NCI-H2171 (cell line): ENCODE results near the gene SH3PXD2B.
"Not testable (repeated sequence)": the region's sequence is repeated elsewhere in the genome, so short reads cannot be mapped to it uniquely, and the experiment has no call there.

ENCODE experiments used
- DNase-seq: peaks from one replicate; lab custom pipeline; 2025; lab: John Stamatoyannopoulos, UW

SH3PXD2B gene

GRCh38 chr5:172485511-172486202 lies 31.3 kb upstream of the SH3PXD2B start:
- DNase-seq = no peak

- DNase-seq = no peak
These were observed 30.3 kb upstream of the SH3PXD2B start for GRCh38 chr5:172484664-172485063.

GRCh38 chr5:172482156-172483020 lies 28.1 kb upstream of the SH3PXD2B start:
- DNase-seq = no peak

- DNase-seq = no peak
These were observed 26.9 kb upstream of the SH3PXD2B start for GRCh38 chr5:172481011-172481800.

- no peak for DNase-seq
These were observed 25.4 kb upstream of the SH3PXD2B start for GRCh38 chr5:172479784-172480115.

- peak; percentile 37 for DNase-seq
These were observed 24.9 kb upstream of the SH3PXD2B start for GRCh38 chr5:172479034-172479783.

GRCh38 chr5:172478695-172479033 lies 24.3 kb upstream of the SH3PXD2B start:
- DNase-seq = not testable (repeated sequence)

GRCh38 chr5:172478256-172478655 lies 23.9 kb upstream of the SH3PXD2B start:
- DNase-seq = no peak

GRCh38 chr5:172477466-172477865 lies 23.1 kb upstream of the SH3PXD2B start:
- DNase-seq = no peak

GRCh38 chr5:172474293-172474692 lies 20.0 kb upstream of the SH3PXD2B start:
- DNase-seq = no peak

GRCh38 chr5:172473427-172473826 lies 19.1 kb upstream of the SH3PXD2B start:
- no peak for DNase-seq

- DNase-seq = no peak
These were observed 15.4 kb upstream of the SH3PXD2B start for GRCh38 chr5:172469697-172470096.

GRCh38 chr5:172466062-172466461 lies 11.7 kb upstream of the SH3PXD2B start:
- DNase-seq = no peak

- no peak for DNase-seq
These were observed 8.7 kb upstream of the SH3PXD2B start for GRCh38 chr5:172463031-172463430.

- DNase-seq = no peak
These were observed 5.4 kb upstream of the SH3PXD2B start for GRCh38 chr5:172459783-172460165.

GRCh38 chr5:172458976-172459782 lies 4.9 kb upstream of the SH3PXD2B start:
- peak; percentile 37 for DNase-seq

- DNase-seq = no peak
These were observed 1.9 kb upstream of the SH3PXD2B start for GRCh38 chr5:172456076-172456722.

- DNase-seq = no peak
These were observed 1.3 kb upstream of the SH3PXD2B start for GRCh38 chr5:172455511-172456061.

GRCh38 chr5:172455087-172455381 lies 709 bp upstream of the SH3PXD2B start:
- DNase-seq = no peak

- DNase-seq = no peak
These were observed 353 bp downstream of the SH3PXD2B start for GRCh38 chr5:172453986-172454357.
